Measurements from ENCODE around the gene DHX38.

DHX38 gene

DNA sequence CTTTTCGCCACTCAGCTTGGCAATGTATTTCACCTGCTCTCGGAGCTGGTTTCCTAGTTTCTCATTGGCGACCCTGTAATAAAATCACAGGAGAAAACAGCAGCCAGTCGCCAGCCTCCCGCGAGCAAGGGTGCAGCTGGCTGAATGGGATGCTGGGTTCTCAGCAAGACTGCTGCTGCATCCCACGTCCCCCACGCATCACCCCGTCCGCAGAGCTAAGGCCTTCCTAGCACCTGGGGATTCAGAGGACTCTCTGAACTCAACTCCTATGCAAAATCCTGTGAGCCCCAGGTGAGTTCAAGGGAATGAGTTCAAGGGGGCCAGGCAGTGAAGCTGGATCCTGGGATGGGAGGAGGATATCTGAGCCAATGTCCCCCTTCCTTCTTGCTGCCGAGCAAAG, 29.3 kb downstream of the DHX38 start:
- DNase-seq (ENCODE audit: low read depth), result no peak
- TF ChIP-seq, protein P1, sequence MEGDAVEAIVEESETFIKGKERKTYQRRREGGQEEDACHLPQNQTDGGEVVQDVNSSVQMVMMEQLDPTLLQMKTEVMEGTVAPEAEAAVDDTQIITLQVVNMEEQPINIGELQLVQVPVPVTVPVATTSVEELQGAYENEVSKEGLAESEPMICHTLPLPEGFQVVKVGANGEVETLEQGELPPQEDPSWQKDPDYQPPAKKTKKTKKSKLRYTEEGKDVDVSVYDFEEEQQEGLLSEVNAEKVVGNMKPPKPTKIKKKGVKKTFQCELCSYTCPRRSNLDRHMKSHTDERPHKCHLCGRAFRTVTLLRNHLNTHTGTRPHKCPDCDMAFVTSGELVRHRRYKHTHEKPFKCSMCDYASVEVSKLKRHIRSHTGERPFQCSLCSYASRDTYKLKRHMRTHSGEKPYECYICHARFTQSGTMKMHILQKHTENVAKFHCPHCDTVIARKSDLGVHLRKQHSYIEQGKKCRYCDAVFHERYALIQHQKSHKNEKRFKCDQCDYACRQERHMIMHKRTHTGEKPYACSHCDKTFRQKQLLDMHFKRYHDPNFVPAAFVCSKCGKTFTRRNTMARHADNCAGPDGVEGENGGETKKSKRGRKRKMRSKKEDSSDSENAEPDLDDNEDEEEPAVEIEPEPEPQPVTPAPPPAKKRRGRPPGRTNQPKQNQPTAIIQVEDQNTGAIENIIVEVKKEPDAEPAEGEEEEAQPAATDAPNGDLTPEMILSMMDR (IDR thresholded peaks at IDR 0.05; ENCODE audit: low read length, missing control alignments), result no peak
- no peak overlapping the region for H3K4me3 ChIP-seq (replicated peaks; ENCODE audit: low read depth, low read length)

DNA sequence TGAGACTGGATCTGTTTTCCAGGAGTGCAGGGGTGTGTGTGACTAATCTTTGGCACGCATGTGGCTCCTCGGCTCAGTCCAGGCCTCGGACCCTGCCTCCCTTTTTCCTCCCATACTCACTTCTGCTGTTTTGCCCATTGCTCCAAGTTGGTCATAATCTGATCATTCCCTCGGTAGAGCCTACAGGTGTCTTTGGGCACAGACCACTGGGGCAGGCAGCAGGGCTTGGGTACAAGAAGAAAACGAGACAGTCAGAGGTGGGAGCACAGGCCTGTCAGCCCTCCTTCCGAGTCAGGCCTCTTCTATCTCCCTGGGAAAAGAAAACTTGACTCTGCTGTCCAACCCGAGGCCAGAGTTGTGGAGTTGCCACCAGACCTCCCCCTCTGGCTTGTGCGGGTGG, 29.8 kb downstream of the DHX38 start:
- no peak overlapping the region for H3K4me3 ChIP-seq (replicated peaks; ENCODE audit: low read depth, low read length)
- no peak for DNase-seq (ENCODE audit: low read depth)
- TF ChIP-seq, protein P1 (IDR thresholded peaks at IDR 0.05; ENCODE audit: low read length, missing control alignments), result no peak

DNA sequence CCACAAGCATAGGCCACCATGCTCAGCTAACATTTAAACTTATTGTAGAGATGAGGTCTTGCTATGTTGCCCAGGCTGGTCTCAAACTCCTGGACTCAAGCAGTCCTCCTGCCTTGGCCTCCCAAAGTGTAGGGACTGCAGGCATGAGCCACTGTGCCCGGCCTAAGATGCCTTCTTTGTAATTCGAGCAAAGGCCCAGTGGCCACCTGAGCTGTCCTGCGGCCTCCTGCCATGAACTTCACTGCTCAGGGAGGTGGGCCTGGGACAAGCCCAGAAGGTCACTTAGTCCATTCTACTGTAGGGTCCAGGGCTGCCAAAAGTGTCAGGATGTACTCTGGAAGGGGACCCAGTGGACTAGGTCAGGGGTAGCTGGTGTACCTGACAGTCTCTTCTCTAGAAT, 30.5 kb downstream of the DHX38 start:
- no peak for DNase-seq (ENCODE audit: low read depth)
- H3K4me3 ChIP-seq (replicated peaks; ENCODE audit: low read depth, low read length), result no peak overlapping the region
- TF ChIP-seq, protein P1 (IDR thresholded peaks at IDR 0.05; ENCODE audit: low read length, missing control alignments), result no peak

DNA sequence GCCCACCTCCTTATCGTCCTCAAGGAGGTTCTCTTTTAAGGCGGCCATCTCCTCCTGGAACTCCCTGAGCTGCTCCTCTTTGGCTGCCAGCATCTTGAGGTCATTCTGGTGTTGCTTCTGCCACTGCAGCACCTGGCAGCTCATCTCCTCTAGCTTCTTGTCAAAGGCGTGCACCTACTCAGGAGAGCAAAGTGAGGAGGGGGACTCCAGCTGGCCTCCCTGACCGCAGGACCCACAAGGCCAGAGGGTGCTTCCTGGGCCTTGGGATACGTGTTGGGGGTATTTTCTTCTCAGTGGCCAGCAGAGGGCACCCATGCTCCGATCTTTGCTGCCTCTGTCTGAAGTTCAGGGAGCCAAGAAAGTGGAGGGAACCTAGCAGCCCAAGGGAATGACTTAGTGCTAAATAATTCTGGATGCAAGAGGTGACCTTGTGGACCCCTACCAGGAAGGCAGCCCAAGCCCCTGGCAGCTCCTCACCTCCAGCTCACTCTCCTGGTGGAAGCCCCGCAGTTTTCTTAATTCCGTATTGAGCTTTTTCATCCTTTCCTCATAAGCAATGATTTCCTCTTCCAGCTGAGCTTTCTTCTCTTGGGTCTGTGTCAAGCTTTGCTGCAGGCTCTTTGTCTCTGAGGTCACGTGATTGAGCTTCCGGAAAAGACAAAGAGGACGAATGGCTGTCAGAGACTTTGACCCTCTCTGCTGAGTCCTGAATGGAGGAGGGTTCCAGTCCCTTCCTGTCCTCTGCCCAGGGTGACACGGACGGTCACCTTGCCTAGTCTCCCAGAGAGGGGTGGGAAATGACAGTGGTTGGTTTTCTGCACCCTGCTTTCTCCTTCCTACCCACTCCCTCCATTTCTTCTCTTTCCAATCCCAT, 31.4 kb downstream of the DHX38 start:
- no peak overlapping the region for H3K4me3 ChIP-seq (replicated peaks; ENCODE audit: low read depth, low read length)
- peak; percentile 87 for DNase-seq (ENCODE audit: low read depth)
- TF ChIP-seq, protein P1 (IDR thresholded peaks at IDR 0.05; ENCODE audit: low read length, missing control alignments), result peak; percentile 78

DNA sequence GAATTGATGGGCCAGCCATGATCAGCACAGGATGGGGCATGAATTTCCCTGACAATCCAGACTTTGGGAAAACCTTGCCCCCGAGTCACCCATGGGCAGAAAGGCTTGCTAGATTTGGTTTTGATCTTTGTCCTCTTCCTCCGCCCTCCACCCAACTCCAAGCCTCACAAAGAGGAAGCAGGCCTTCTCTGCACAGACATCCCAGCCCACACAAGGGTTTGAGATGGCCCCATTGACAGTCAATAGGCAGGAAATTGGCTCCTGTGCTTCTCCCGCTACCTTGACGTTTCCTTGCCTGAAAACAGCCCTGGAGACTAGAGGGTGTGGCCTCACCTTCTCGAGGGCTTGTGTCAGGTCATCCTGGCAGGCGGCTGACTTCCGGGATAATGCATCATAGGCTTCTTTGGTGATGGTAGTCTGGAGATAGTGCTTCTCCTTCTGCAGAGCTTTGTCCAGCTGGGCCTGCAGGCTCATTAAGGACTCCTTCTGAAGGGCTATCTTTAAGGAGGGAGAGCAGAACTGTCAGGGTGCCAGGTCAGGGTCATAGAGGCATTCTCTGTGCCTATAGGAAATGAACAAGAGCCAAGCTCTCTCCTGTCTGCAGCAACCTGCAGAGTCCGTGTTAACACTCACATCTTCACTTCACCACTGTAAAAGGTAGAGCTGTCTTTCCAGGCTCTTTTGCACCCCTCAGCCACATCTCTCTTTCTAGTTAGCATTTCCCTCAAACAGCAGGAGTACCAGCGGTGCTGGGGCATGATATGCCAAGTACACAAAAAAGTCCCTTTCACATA, 32.2 kb downstream of the DHX38 start:
- TF ChIP-seq, protein P1 (IDR thresholded peaks at IDR 0.05; ENCODE audit: low read length, missing control alignments), result no peak
- no peak for DNase-seq (ENCODE audit: low read depth)
- H3K4me3 ChIP-seq (replicated peaks; ENCODE audit: low read depth, low read length), result no peak overlapping the region

DNA sequence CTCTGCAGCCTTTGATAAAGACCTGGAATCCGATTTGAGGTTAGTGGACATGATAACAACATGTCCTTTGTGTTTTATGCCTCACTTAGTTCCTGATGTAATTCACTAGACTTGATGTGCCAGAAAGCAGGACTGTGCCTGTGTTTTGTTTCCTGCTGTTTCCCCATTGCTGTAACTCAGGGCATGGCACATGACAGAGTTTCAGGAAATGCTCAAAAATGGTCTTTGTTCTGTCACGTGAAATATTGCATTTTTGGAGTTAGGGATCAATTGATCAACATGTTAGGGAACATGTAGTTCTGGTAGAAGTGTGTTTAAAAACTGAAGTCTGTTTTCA, 32.8 kb downstream of the DHX38 start:
- H3K4me3 ChIP-seq (replicated peaks; ENCODE audit: low read depth, low read length), result no peak overlapping the region
- DNase-seq (ENCODE audit: low read depth), result peak; percentile 6
- TF ChIP-seq, protein P1 (IDR thresholded peaks at IDR 0.05; ENCODE audit: low read length, missing control alignments), result no peak
